HG03139 (cell line): ENCODE measurements around the gene ERN1.

Source experiments
- ATAC-seq: cut with Tn5 transposase; IDR thresholded peaks from one replicate; pipeline ENCODE4 v1.9.1; 2021; ENCODE audit not compliant: unreplicated experiment

ERN1 gene

GRCh38 chr17:64113006-64113405 is 16.9 kb downstream of the ERN1 start:
- ATAC-seq = no peak

DNA sequence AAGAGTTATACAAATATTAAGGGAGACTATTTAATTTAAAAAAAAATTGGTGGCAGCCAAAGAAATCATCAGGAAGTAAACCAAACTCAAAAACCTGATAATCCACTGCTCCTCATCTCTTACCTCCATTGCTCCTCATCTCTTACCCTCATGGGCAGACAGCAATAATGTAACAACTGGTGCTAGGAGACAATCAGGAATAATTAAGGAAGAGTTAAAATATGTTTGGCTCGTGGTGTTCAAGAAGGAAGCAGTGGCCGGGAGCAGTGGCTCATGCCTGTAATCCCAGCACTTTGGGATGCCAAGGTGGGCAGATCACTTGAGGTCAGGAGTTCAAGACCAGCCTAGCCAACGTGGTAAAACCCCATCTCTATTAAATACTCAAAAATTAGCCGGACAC is 18.1 kb downstream of the ERN1 start:
- no peak for ATAC-seq

- ATAC-seq = no peak
Measured at GRCh38 chr17:64110379-64111152, 19.4 kb downstream of the ERN1 start.

DNA sequence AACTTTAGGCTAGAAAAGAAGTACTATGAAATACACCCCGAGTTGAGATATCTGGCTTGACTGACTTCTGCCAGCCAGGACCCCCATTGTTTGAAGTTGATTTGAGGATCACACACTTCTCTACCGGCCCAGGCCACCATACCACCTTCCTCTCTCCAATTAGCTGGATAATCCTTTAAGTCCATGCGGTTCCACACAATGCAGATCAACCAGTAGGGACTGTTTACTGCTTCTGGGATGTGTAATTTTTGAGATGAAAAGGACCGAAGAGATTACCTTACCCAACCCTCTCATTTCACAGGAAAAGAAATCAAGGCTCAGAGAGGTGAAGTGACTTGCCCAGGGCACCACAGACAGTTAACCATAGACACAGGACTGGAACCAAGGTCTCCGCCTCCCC is 20.5 kb downstream of the ERN1 start:
- no peak for ATAC-seq

GRCh38 chr17:64107500-64108236 is 22.3 kb downstream of the ERN1 start:
- ATAC-seq = no peak

DNA sequence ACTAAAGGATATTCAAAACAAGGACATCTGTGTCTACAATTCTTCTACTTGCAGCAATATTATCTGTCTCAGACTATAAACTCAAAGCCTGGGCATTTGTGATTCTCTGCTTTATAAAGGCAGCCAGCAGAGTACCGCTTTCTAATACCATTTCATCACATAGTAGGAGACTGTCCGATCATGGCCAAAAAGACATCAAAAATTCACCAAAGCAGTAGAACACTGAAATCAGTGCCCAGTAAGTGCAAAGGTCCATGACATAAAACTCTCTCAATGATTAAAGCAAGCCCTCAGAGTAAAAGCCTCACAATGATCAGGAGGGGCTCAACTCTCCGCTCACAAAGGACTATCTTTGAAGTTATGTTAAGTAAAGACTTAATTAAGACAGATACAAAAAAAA is 23.0 kb downstream of the ERN1 start:
- no peak for ATAC-seq

- no peak for ATAC-seq
Measured at GRCh38 chr17:64103391-64104364, 26.3 kb downstream of the ERN1 start.

DNA sequence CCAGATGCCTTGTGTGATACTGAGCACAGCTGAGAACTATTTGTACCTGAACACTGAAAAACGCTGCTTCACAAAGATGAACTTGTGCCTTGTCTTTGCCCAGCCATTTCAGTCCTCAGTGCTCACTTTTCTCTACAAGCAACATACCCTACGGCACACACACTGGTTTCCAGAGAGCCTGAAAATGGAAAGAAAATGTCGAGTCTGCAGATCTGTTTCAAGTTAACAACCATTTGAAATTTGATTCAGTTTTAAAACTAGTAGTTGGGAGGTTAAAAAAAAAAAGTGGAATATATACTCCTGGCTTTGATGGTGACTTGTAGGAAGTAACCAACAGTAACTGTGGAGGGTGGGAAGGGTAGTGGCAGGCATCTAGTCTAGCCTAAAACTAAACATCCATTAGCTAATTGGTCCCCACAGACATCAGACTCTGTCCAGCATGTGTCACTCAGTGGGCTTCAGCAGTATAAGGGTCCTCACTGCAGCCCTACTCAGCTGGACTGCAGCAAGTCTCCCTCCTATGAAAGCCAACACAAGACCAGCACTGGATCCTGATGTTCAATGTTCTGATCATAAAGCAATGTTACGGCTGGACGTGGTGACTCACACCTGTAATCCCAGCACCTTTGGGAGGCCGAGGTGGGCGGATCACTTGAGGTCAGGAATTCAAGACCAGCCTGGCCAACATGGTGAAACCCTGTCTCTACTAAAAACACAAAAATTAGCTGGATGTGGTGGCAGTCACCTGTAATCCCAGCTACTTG is 27.1 kb downstream of the ERN1 start:
- ATAC-seq = no peak

- no peak for ATAC-seq
Measured at GRCh38 chr17:64099543-64099942, 30.4 kb downstream of the ERN1 start.

DNA sequence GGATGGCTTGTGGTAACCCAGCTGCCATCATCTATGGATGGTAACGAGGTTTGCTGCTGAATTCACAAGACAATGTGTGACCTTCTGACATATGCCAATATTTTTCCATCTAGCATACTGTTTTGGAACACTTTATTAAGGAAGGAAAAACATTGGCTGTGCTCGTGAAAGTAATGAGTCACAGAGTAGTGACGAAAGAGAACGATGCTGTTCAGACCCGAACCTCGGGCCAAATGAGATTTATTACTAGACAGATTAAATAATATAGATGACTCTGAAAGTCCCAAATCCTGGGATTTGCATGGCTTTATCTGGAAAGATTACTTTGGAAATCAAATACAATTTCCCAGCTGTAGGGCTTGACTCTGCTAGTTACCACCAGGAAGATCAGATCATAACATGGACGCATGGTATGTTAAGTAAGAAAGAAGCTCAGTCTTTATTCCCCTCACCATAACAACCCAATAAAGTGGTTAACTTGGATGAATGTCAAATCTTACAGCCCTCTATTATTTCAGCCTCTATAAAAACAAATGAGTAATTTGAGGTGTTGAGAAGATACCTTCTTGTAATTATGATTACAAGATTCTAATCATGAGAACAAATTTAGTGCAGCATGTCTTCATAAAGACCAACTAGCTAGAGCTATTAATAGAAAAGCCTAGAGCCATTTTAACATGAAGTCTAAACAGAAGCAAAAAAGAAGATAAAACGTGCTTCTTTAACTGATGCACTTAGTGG is 32.6 kb downstream of the ERN1 start:
- ATAC-seq = no peak

- ATAC-seq = no peak
Measured at GRCh38 chr17:64096037-64096436, 33.9 kb downstream of the ERN1 start.

DNA sequence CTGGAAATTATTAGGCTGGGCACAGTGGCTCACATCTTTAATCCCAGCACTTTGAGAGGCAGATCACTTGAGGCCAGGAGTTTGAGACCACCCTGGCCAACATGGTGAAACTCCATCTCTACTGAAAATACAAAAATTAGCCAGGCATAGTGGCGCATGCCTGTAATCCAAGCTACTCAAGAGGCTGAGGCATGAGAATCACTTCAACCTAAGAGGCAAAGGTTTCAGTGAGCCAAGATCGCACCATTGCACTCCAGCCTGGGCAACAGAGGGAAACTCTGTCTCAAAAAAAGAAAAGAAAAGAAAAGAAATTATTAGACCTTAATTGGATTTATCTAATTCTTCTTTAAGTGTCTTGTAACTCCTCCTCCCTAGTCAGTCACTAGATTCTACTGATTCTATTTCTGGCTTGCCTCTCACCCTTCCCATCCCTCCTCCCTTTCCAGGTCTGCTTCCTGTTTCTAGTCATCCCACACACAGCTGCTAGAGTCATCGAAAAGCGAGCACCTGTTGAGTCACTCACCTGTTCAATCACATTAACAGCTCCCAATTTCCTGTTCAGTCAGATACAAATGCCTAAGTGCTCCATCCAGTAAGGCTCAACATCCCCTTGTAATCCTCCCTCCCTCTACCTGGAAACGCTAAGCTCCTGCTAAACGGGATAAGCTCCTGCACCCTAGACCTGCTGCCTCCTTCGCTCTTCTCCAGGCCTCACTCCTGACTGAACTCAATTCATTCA is 34.6 kb downstream of the ERN1 start:
- no peak for ATAC-seq

GRCh38 chr17:64094412-64094811 is 35.5 kb downstream of the ERN1 start:
- ATAC-seq = no peak

DNA sequence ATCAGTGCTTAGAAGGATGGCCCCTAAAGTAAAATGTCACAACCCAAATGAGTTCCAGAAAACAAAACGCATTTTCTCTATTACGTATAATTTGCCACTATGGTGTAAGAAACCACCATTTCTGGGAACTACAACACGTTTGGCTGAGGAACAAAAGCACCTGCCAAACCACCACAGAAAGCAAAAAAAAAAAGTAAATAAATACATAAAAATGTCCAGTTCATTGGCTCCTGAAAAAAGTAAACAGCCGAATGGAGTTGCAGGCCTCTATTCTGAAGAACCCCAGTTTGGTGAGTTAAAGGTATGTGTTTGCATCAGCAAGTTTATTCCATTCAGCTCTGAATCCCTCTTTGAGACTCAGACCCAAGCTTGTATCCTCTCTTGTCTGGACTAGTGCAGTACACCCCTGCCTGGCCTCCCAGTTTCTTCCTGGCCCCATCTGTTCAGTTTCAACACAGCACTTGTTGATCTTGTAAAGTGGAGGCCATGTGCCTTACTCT is 36.9 kb downstream of the ERN1 start:
- ATAC-seq = no peak

GRCh38 chr17:64092113-64092512 is 37.8 kb downstream of the ERN1 start:
- no peak for ATAC-seq

GRCh38 chr17:64091571-64091970 is 38.4 kb downstream of the ERN1 start:
- no peak for ATAC-seq

GRCh38 chr17:64091116-64091515 is 38.8 kb downstream of the ERN1 start:
- no peak for ATAC-seq

DNA sequence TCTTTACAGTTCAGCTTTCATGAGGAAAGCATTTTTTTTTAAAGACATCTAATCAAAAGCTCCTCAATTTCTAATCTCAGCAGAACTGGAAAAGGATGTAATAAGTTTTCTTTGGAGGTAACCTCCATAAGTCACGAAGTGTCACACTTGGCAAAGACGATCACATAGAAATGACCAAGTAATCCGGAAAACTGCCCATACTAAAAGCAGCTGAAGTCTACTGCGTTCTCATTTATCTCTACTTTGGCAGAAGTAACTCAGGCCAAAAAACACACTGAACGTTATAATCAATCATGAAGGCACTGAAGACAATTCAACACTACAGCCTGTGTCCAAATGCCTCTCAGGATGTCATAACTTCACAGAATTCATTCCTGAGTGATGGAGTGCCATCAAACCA is 39.8 kb downstream of the ERN1 start:
- ATAC-seq = no peak
